ENCODE results near the gene ARHGAP11A.

The ARHGAP11A gene

DNA sequence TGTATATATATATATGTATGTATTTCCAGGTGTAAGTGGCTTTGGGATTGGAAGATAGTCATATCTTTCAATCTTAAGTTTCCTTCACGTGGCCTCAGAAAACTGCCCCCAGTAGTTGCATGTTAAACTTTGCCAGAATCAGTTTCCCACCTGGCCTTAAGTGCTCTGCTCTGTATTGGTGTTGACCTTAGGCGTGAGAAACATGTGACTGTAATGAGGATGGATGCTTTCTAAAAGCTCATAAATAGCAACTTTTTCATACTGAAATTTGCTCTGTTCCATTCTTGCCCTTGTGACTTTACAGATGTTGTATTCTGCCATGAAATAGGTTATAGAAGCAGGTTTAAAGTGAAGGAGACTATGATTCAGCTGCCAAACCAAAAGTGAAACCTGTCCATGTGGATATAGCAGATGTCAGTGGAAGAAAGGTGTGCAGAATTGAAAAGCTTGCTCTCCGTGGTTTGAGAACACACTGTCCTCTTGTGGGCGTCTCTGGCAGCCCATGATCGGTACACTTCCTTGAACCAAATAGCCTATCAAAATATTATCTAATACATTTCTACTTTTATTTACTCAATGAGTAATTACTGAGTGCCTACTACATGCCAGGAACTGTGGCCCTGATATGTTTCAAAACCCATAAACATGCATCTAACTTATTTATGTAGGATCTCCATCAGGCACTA, 42.0 kb downstream of the ARHGAP11A start:
- DNase-seq = no peak

- DNase-seq = no peak
Observed at GRCh38 chr15:32657941-32658340, 42.6 kb downstream of the ARHGAP11A start.

GRCh38 chr15:32659340-32660155, 44.2 kb downstream of the ARHGAP11A start:
- DNase-seq = no peak

DNA sequence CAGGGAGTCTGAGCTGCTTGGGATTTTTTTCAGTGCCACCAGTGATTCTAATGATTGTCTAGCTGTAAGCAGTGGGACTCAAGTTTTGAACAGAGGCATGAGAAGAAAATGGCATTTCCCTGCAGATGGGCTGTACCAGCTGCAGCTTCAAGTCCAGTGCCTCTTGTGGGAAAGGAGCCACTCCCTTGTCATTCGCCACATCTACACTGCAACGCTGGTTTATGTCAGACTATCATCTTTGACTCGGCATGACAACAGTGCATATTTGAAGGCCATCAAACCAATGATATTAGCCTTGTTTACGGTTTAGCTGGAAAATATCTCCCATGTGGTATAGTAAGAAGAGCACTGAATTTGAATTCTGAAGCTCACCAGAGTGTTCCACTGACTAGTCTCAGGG, 48.4 kb downstream of the ARHGAP11A start:
- no peak for DNase-seq

DNA sequence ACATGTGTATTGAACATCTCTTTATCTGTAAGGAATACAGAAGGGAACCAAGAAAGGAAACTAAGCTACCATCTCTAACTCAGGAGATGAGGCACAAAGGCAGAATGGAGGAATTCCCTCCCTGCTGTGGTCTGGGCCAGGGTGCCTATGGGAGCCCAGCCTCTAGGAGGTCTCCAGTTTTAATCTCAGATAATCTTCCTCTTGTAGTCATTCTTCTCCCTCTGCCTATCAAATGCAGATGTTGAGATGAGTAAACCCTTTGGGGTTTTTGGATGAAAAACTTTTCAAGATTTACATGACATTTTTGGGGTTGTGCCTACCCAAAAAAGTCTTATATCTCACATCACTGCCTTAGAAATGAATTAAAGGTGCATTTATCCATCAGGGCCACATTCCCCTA, 49.5 kb downstream of the ARHGAP11A start:
- no peak for DNase-seq

DNA sequence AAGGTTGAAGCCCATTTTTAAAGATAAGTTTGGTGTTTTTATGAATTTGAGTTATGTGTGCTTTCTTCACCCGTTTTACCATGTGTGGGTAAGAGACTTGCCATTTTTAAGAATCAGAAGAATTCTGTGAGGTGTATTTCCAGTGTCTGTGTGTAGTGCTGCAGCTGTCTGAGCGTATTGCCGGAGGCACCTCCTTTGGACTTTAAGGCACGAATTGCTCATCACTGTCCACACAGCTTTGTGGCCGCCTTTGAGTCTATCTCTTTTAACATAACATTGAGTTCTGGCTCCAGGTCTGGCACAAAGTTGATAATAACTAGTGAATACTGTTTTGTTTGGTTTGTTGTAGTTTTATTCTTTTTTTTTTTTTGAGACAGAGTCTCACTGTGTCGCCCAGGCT, 52.0 kb downstream of the ARHGAP11A start:
- no peak for DNase-seq

DNA sequence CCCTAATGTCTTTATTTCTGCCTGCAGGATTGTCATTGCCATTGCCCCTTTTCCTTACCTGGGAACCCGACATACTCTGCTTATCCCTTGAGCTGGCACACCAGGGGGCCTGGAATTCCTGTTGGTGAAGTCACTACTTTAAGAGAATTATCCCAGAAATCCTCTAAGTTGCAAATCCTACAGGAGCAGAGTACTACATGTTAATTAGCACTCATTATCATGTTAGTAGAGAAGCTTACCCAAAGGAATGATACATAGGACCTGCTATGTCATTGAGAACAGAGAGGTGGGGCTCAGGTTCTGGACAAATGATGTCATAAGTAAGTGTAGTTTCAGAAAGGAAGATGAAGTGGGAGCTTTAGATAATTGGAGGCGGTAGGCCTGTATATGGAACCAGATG, 53.6 kb downstream of the ARHGAP11A start:
- no peak for DNase-seq

- no peak for DNase-seq
Observed at GRCh38 chr15:32669896-32670611, 54.8 kb downstream of the ARHGAP11A start.

GRCh38 chr15:32670623-32671022, 55.3 kb downstream of the ARHGAP11A start:
- no peak for DNase-seq

- DNase-seq = no peak
Observed at GRCh38 chr15:32671339-32672325, 56.3 kb downstream of the ARHGAP11A start.

- no peak for DNase-seq
Observed at GRCh38 chr15:32674681-32675080, 59.4 kb downstream of the ARHGAP11A start.

DNA sequence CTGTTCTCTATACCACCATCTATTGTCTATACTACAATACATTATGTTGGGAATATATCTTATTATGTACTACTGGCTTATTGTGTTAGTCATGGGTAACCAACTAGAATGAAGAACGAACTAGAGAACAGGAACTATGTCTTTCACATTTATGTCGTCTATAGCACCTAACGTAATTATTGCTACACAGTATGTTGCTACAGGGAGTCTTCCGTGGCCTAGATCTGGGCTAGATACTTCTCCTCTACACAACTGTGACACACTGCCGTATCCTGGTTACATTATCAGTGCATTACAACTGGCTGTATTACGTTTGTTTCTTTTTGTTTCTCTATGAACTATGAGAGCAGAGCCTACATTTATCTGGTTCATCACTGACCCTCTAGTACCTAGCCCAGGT, 60.2 kb downstream of the ARHGAP11A start:
- DNase-seq = no peak

DNA sequence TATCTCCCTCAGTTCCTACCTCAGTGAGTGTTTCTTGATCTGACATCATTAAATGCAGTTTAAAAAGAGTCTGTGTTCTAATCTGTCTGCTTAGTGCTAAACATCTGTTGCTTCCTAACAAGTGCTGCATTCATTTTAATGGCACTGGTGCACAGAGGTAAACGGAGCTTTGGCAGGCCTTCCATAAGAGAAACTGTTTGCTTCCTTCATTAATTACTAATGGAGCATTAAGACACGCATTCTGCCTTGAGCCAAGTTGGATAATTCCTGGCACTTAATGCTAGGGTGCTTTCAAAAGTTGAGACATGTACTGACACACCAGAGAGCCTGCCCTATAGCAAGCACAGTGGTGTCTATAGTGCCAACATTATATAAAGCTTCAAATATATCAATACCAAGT, 60.9 kb downstream of the ARHGAP11A start:
- DNase-seq = no peak

- DNase-seq = no peak
Observed at GRCh38 chr15:32677238-32677750, 62.0 kb downstream of the ARHGAP11A start.

DNA sequence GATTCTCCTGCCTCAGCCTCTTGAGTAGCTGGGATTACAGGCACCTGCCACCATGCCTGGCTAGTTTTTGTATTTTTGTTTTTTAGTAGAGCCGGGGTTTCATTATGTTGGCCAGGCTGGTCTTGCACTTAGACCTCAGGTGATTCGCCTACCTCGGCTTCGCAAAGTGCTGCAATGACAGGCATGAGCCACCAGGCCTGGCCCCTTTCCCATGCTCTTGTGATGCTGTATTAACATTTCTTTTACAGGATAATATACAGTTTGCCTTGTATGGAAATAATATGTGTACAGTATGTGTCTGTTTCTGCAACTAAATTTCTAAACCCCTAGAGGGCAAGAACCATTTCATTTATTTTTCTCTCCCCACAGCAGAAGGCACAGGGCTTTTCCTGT, 64.0 kb downstream of the ARHGAP11A start:
- DNase-seq = no peak

DNA sequence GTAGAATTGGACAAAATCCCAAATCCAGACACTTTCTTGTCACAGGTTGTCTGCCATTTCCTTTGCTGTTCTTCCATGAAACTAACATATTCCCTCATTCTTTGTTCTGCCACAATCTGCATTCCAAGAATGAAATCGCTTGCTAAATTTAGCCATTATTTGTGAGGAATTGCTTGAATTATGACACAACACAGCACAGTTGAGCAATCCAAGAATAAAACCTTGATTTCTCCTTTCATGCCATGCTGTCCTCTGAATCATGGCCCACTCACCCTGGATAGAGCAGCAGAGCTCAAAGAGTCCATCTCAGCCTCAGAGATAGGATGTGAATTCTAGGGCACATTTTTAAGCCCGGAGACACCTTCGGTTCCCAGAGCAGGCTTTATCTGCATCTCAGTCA, 67.3 kb downstream of the ARHGAP11A start:
- DNase-seq = no peak

DNA sequence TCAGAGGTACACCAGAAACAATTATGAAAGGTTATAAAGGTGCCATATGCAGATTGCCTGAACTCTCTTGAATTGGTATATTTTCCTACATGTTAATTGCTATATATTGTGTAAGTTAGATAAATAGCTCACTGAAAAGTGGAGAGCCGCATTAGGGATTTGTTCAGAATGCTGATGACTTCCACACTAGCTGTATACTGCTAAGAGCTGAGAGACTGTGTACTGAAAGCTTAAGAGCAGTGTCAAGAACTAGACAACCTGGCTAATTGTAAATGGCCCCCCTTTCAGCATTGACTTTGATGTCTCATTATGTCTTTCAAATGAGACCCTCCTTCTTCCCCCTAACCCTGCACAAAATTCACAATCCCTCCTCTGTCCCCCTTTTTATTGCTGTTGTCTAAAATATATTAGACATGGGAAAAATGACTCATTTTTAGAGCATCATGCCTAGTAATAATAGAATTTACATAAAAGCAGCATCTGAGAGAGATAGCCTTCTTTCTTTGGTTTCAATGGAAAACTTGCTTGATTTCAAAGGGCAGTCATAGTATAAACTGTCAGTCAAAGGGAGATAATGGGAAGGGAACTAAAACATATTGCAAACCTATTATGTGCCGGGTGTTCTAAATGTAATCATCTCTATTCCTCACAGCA, 67.8 kb downstream of the ARHGAP11A start:
- no peak for DNase-seq

GRCh38 chr15:32683906-32684584, 68.7 kb downstream of the ARHGAP11A start:
- no peak for DNase-seq

GRCh38 chr15:32685576-32685975, 70.3 kb downstream of the ARHGAP11A start:
- no peak for DNase-seq

DNA sequence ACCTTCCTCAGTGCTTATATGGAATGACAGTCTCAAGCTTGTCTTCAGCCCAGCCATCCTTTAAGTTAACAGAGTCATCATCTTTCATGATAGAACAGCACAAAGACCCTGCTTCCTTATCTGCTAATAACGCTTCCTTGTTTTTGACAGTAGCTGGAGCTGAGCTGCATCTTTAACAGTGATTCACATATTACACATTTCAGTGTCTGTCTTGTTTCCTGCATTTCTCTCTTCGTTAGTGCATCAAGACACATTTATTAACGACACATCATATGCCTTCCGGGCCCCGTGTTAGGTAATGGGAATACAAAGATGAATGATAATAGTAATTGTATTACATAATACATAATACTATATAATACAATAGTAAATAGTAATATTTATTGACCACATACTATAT, 72.3 kb downstream of the ARHGAP11A start:
- no peak for DNase-seq

- no peak for DNase-seq
Observed at GRCh38 chr15:32688151-32688639, 72.9 kb downstream of the ARHGAP11A start.

Measured in stimulated activated CD4-positive, alpha-beta T cell treated with anti-CD3 and anti-CD28 coated beads, Interleukin-4, amount 100 ng/mL, for 24 hours (primary cell).